Measurements from ENCODE around the gene MLKL. TPM values are rescaled to one million over a fixed set of nuclear protein-coding genes. Genes with fewer than 3 reads are reported as not detected.
A peak's percentile ranks its signal among the peaks of the same experiment; 100 is the strongest.
"Not testable (repeated sequence)": the region's sequence is repeated elsewhere in the genome, so short reads cannot be mapped to it uniquely, and the experiment has no call there.

MLKL gene
- total RNA-seq, 1 donor from 2014 or later, result 5.0 TPM

GRCh38 chr16:74732707-74733350 is 32.2 kb upstream of the MLKL start:
- DNase-seq, result no peak

GRCh38 chr16:74731853-74732477 is 31.3 kb upstream of the MLKL start:
- no peak for DNase-seq

DNA sequence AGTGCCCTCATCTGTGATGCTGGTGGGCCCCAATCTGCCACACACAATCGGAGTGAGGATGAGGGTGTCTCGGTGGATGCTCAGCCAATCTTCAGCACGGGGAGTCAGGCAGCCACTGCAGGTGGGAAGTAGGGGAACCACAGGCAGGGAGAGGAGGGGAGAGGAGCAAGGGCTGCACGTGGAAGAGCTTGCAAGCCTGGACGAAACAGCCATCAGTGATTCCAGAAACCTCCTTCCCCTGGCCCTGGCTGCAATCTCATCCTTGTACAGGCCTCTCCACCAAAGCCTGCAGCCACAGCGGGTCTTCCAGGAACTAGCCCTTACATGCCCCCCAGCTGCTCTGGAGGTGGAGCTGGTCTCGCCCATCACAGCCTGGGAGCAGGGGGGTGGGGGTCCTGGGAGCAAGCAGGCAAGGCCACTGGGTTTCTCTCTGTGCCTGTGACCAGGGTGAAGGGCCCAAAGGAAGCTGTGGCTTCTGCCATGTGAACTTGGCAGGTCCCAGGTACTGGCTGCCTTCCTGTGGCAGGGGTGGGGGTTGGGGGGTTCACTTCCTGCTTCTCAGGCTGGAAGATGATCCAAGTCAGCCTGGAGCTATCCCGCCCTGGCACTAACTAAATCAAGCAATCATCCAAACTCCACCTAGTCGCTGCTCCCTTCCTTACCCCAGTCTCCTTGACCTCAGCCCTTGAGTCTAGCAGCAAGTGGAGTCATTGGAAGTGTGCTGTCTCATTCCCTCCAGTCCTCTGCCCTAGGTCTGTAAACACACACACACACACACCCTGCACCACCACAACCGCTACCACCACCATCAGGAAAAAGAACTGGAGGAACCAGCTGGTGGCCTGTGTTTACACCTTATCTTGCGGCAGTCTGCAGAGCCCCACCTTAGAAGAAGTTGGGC is 29.4 kb upstream of the MLKL start:
- DNase-seq, result peak; percentile 13

- no peak for DNase-seq
These were observed 27.2 kb upstream of the MLKL start for GRCh38 chr16:74727903-74728302.

DNA sequence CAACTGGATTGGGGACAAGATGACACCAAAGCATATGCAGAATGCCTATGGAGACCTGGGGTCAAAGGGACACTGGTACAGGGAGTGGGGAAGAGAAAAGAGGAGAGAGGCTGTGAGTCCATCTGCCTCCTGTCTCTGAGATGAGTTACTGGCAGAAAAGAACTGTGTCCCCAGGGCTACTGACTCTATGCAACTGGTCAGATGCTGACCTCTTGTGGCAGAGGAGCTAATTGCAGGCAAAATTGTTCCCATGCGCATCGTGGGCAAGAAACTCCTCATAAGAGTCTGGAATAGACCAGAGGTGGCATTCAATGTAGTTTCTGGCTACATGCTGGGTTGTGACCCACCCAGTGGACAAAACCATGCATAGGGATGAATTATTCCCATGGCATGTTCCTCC is 26.1 kb upstream of the MLKL start:
- DNase-seq, result no peak

DNA sequence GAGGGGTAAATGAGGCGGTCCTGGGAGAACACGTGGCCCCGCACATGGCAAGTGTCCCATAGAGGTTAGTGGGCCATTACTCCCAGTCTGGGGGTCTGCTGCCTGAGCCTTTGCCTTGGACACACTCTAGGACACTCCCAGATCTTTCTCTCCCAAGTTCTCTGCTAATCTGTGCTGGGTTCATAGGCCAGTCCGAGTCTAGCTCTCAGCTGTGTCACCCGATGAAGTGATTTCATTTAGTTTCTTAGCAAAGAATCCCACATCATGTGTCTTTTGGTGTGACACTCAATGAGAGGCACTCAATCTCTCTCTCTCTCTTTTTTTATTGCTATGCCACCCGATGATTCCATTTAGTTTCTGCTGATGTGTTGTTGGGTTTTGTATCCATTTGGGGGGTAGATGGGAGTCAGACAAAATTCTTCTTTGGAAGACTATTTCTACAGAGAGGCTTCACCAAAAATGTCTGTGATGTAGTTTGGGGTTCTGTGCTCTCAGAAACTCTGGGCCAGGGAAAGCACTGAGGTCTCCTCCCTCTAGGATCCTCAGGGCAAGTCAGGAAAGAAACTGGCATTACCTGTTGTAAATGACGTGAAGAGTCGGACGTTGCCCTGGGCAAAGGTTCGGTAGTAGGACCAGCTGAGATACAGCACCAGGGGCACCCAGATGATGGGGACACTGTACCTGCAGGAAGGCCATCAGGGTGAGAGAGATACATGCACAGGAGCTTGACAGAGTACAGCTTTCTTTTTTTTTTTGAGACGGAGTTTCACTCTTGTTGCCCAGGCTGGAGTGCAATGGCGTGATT is 25.2 kb upstream of the MLKL start:
- DNase-seq, result no peak

- no peak for DNase-seq
These were observed 24.3 kb upstream of the MLKL start for GRCh38 chr16:74724820-74725549.

DNA sequence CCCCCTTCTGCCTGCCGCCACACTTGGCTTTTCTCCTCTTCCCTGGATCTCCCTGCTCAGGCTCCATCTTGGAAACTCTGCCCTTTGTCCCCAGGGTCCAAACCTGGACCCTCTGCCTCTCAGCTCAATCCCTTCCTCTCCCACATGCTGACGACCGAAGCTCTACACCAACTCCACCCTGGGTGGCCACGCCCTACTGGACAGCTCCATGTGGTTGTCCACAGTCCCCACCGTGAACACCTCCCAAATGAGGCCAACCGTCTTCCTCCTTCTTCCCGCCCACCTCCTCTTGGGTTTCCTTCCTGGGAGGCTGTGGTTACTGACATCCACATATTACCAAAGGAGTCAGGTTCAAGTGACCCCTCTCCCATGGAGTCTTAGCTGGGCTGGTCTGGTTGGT is 22.6 kb upstream of the MLKL start:
- DNase-seq, result no peak

- not testable (repeated sequence) for DNase-seq
These were observed 21.5 kb upstream of the MLKL start for GRCh38 chr16:74722156-74722555.

- no peak for DNase-seq
These were observed 21.1 kb upstream of the MLKL start for GRCh38 chr16:74721716-74722115.

DNA sequence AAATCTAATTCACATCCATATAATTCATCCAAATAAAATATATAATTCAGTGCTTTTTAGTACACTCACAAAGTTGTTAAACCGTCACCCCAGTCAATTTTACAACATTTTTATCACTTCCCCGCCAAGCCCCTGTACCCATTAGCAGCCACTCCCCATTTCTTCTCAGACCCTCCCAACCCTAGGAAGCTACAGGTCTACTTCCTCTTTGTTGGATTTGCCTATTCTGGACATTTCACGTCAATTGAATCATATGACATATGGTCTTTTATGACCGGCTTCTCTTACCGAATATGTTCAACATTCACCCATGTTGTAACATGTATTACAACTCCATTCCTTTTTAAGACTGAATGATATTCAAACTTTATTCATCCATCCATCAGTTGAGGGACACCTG is 19.9 kb upstream of the MLKL start:
- no peak for DNase-seq

- DNase-seq, result no peak
These were observed 18.3 kb upstream of the MLKL start for GRCh38 chr16:74718741-74719610.

- no peak for DNase-seq
These were observed 17.5 kb upstream of the MLKL start for GRCh38 chr16:74718140-74718539.

DNA sequence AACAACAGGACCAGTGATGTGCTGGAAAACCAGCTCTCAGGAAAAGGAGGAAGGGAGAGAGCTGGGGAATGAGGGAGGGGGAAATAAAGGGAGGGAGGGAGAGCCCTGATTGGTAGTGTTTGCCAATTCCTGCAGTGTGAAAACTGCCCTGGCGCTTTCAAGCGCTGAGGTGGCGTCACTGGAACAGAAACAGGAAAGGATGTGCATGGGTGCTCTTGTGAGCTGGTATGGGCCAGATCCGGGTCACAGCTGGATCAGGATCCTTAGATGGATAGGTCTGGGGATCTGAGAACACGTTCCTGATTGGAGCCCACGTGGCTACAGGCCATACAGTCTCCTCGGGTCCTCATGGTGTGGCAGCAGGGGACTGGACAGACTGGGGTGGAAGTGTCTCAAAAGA is 16.7 kb upstream of the MLKL start:
- DNase-seq, result no peak

- no peak for DNase-seq
These were observed 15.7 kb upstream of the MLKL start for GRCh38 chr16:74716355-74716754.

DNA sequence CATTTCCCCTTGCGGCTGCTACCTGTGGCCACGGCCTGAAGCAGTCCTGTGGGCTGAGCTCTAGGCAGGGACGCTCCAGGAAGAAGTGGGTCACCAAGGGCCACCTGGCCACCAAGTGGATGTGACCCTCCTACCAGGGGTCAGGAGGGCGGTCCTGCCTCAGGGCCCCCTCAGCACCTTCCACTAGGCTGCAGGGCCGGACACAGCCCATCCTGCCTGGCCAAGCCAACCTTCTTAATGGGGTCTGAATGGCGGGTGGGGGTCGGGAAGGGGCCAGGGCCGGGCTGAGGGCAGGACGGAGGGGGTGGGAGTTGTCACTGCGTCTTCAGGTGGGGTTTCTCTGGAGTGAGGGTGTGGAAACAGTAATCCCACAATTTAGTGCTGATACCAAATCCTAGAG is 13.2 kb upstream of the MLKL start:
- DNase-seq, result no peak

- no peak for DNase-seq
These were observed 12.7 kb upstream of the MLKL start for GRCh38 chr16:74713325-74713724.

- no peak for DNase-seq
These were observed 11.3 kb upstream of the MLKL start for GRCh38 chr16:74711938-74712337.

GRCh38 chr16:74710401-74710800 is 9.7 kb upstream of the MLKL start:
- DNase-seq, result no peak

DNA sequence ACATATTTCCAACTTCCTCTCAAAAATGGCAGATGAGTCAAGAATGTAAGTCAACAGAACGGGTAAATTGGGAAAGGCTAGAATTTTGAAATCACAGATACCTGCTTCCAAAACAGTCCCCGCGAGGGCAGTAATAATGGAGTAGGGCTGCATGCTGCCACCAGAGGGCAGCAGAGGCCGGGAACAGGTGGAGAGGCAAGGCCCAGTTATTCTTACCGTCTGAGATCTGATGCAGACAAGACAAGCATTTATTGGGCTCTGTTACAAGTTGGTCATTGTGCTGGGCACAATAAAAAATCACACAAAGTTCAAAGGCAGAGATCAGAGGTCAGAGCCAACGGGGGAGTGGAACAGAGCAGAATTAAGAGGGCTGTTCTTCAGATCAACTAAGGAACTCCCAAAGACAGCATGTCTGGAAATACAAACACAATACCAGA is 8.8 kb upstream of the MLKL start:
- peak; percentile 90 for DNase-seq

GRCh38 chr16:74700116-74700437 is 585 bp downstream of the MLKL start:
- no peak for DNase-seq

All from tongue (tissue), 2 donors.